Activated naive CD4-positive, alpha-beta T cell treated with anti-CD3 and anti-CD28 coated beads, Interleukin-2, amount 50 U/mL, for 16 hours (primary cell): ENCODE measurements around the gene SOX18.
A peak's percentile ranks its signal among the peaks of the same experiment; 100 is the strongest.
"Not testable (repeated sequence)": the region's sequence is repeated elsewhere in the genome, so short reads cannot be mapped to it uniquely, and the experiment has no call there.

Source experiments
- DNase-seq: peaks from one replicate; pipeline ENCODE4 v3.0.0-alpha.2; 2020

SOX18 gene

GRCh38 chr20:64049060-64049877 is at the start of gene SOX18:
TSS of gene SOX18 (minus strand) at chr20:64049639. CDS start at chr20:64049516, 123 bp downstream.
- peak; percentile 40 for DNase-seq

DNA sequence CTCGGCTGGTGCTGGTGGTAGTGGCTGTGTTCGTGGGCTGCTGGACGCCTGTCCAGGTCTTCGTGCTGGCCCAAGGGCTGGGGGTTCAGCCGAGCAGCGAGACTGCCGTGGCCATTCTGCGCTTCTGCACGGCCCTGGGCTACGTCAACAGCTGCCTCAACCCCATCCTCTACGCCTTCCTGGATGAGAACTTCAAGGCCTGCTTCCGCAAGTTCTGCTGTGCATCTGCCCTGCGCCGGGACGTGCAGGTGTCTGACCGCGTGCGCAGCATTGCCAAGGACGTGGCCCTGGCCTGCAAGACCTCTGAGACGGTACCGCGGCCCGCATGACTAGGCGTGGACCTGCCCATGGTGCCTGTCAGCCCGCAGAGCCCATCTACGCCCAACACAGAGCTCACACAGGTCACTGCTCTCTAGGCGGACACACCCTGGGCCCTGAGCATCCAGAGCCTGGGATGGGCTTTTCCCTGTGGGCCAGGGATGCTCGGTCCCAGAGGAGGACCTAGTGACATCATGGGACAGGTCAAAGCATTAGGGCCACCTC is 49.1 kb upstream of the SOX18 start:
- DNase-seq = no peak

DNA sequence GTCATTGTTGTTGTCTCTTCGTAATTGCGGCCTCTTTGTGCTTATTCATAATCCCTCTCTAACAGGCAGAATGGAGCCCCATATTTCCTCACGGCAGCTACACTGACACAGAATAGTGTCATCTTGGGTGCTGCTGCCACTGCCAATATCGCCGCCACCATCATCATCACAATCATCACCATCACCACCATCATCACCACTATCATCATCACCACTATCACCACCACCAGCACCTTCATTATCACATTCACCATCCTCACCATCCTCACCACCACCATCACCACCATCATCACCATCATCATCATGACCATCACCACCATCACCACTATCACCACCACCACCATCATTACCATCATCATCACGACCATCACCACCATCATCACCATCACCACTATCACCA is 47.1 kb upstream of the SOX18 start:
- DNase-seq = no peak

DNA sequence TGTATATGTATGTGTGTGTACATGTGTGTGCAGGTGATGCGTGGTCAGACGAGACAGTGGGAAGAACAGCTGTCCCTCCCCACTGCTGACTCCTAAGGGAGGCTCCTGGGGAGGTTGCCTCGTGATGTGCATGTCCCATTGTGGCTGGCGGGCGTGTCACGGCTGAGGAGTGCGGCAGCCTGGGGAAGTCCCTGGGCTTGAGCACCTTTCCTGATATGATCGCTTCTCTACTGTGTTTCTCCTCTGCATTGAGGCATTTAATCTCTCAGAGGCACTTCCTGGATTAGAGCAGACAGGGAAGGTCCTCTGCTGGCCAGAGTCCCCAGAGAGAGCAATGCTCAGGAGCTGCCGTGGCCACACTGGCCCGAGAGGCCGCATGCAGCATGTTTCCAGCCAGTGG is 46.5 kb upstream of the SOX18 start:
- DNase-seq = no peak

DNA sequence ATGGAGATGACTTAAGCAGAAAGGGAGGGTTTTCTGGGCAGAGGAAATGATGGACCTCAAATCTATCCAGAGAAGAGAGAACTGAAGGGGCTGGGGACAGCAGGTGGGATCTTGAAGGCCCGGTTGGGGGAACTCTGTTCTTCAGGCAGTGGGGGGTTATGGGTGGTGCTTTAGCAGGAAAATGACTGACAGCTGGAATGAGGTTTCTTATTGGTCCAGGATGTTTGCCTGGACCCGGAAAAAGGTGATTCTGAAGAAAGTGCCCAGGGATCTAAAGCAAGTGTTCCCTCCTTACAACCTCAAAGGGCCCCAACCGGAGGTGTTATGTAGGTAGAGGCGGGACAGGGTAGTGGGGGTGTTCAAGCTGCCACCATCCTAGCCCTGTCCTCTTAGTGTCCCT is 46.0 kb upstream of the SOX18 start:
- DNase-seq = no peak

GRCh38 chr20:64093013-64093503 is 43.6 kb upstream of the SOX18 start:
- DNase-seq = no peak

DNA sequence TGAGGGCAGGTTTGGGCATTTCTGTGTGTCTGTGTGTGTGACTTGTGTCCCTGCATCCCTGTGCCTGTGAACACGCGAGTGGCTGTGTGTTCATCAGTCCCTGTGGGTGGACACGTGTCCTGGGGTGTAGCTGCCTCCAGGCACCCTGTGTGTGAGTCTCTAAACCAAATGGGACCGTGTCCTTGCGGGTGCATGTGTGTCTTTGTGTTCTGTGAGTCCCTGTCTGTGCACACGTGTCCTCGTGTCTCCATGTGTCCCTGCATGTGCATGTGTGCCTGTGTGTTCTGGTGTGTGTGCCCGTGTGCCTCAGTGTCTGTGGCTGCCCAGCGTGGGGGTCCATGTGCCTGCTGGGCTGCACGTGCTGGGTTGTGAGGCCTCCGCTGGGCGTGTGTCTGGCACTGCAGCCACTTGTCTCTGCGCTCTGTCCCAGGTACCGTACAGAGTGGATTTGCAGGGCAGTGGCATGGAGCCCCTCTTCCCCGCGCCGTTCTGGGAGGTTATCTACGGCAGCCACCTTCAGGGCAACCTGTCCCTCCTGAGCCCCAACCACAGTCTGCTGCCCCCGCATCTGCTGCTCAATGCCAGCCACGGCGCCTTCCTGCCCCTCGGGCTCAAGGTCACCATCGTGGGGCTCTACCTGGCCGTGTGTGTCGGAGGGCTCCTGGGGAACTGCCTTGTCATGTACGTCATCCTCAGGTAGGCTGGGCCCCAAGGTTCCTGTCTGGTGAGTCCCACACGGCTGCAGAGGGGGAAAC is 43.0 kb upstream of the SOX18 start:
- DNase-seq = no peak

DNA sequence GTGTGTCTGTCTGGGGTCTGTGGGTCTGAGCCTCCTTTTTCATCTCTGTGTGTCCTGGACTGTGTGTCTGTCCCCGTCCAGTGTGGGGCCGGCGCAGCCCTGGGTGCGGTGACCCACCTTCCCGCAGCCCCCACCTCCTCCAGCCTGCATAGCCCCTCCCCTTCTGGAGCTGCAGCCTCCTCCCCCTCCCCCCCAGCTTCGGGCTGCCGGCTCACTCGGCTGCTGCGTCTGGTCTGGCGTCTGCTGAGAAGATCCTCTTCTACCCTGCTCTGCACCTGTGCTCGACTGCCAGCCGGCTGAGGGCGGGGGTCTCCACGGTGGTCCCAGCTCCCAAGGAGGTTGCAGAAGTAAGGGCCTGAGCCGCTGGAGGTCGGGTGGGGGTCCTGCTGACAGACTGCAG is 42.3 kb upstream of the SOX18 start:
- no peak for DNase-seq

GRCh38 chr20:64091340-64091739 is 41.9 kb upstream of the SOX18 start:
- no peak for DNase-seq

GRCh38 chr20:64090165-64090564 is 40.7 kb upstream of the SOX18 start:
- DNase-seq = no peak

- DNase-seq = not testable (repeated sequence)
These were observed 39.1 kb upstream of the SOX18 start for GRCh38 chr20:64088586-64088985.

DNA sequence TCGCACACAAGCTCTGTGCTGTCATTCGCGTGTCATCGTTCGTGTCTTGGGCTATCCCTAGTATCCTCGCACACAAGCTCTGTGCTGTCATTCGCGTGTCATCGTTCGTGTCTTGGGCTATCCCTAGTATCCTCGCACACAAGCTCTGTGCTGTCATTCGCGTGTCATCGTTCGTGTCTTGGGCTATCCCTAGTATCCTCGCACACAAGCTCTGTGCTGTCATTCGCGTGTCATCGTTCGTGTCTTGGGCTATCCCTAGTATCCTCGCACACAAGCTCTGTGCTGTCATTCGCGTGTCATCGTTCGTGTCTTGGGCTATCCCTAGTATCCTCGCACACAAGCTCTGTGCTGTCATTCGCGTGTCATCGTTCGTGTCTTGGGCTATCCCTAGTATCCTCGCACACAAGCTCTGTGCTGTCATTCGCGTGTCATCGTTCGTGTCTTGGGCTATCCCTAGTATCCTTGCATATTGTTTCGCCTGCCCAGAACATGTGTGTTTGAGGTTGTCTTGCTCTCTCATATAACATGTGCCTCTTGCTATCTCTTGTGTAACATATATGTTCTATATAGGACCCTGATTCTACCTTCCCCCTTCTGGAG is 37.9 kb upstream of the SOX18 start:
- DNase-seq = not testable (repeated sequence)

DNA sequence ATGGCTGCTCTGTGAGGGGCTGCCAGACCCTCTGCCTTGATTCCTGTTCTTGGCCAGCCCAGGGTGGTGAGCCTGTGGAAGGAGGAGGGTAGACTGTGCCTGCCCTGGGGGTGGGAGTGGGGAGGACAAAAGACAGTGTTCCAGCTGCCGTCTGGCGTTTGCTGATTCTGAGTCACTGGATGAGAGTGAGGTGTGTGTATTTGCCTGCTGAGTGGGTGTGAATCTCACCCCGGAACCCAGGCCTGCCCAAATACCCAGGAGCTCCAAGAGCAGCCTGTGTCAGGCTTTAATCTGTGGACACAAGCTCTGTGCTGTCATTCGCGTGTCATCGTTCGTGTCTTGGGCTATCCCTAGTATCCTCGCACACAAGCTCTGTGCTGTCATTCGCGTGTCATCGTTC is 37.4 kb upstream of the SOX18 start:
- no peak for DNase-seq

GRCh38 chr20:64084685-64085152 is 35.3 kb upstream of the SOX18 start:
- DNase-seq = no peak

GRCh38 chr20:64083804-64084684 is 34.6 kb upstream of the SOX18 start, which contains the start of gene LKAAEAR1:
TSS of gene LKAAEAR1 (minus strand) at chr20:64084398. CDS start at chr20:64084219, 179 bp downstream.
- no peak for DNase-seq

- peak; percentile 69 for DNase-seq
These were observed 34.0 kb upstream of the SOX18 start for GRCh38 chr20:64083378-64083803.

DNA sequence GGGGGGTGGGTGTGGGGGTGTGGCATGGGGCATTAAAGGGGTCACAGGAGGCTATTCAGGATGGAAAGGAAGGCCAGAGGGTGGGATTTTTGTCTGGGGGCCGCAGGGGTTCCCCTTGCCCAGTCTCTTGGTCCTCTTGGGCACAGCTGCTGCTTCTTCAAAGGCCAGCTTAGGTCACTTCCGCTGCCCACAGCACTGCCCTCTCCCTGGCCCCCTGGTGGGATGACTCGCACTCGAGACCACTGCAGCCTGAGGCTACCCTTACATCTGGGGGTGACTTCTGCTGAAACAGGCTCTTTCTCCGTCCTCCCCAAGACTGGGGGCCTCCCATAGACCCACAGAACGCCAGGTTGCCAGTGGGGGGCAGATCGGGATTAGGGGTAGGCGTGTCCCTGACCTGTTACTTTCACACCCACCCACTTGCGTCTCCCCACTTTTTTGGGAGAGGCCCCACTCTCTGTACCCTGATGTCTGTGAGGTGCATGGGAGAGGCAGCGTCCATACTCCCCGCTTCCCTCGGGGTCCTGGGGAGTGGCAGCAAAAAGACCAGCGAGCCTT is 33.5 kb upstream of the SOX18 start:
- no peak for DNase-seq

DNA sequence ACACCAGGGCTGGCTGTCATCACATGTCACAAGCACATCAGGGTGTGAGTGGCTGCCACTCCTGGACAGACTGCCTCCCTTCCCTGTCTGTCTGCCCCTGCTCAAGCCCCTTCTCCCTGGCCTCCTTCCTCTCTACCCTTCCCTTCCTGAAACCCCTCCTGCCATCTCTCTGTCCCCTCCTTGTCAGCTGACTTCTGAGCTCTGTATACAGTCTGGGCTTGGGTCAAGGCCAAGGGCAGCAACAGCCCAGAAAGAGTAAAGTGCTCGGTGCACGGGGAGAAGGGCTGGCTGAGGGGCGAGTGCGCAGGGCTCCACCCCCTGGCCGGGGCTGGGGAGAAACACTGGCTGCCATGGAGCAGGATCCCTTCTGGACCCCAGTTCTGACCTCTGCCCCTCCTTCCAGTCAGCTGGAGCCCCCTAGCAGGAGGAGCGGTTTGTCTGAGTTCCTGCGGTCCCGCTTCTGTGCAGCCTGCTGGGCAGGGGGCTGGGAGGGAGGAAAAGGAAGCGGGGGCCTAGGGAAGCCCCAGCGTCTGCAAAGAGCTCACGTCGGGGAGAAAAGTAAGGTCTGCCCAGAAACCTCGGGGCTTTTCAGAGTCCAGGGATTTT is 32.8 kb upstream of the SOX18 start:
- no peak for DNase-seq

GRCh38 chr20:64081624-64081964 is 32.2 kb upstream of the SOX18 start:
- no peak for DNase-seq

- no peak for DNase-seq
These were observed 31.6 kb upstream of the SOX18 start for GRCh38 chr20:64080813-64081623.
